Gastrocnemius medialis (tissue), 4 donors: ENCODE measurements around the gene ATP10A.

Experiments
- CTCF ChIP-seq, 5 experiments: fragments of 450-650 bp in 3 of 5; fragments of 200-600 bp in 2 of 5; sonication (generic) in 2 of 5; IDR thresholded peaks in 4 of 5; conservative IDR thresholded peaks in 1 of 5; 1 replicate in 4 of 5; 2 replicates in 1 of 5; pipeline ENCODE4 v1.5.1; 2016 to 2019; ENCODE audit warnings: antibody characterized with exemption in 5 of 5, mild to moderate bottlenecking in 3 of 5, moderate library complexity in 3 of 5
- POLR2A ChIP-seq, 2 donors: fragments of 450-650 bp; IDR thresholded peaks; one replicate each; pipeline ENCODE4 v1.6.1; 2017; ENCODE audit warnings: antibody characterized with exemption in 2 of 2, mild to moderate bottlenecking in 2 of 2, moderate library complexity in 2 of 2

GRCh38 chr15:25719101-25719985 lies 143.8 kb downstream of the ATP10A start:
- no peak for TF ChIP-seq CTCF (IDR thresholded peaks at IDR 0.05 in 4 of 5, conservative IDR thresholded peaks at IDR 0.05 in 1 of 5)
- TF ChIP-seq POLR2A (IDR thresholded peaks at IDR 0.05) = no peak
